HG03095 (cell line): Measurements from ENCODE around the gene AP3B1.
"Not testable (repeated sequence)": the region's sequence is repeated elsewhere in the genome, so short reads cannot be mapped to it uniquely, and the experiment has no call there.

Source experiments
- ATAC-seq: cut with Tn5 transposase; IDR thresholded peaks from one replicate; pipeline ENCODE4 v1.9.1; 2021; ENCODE audit warnings: moderate library complexity; ENCODE audit not compliant: unreplicated experiment

AP3B1 gene

DNA sequence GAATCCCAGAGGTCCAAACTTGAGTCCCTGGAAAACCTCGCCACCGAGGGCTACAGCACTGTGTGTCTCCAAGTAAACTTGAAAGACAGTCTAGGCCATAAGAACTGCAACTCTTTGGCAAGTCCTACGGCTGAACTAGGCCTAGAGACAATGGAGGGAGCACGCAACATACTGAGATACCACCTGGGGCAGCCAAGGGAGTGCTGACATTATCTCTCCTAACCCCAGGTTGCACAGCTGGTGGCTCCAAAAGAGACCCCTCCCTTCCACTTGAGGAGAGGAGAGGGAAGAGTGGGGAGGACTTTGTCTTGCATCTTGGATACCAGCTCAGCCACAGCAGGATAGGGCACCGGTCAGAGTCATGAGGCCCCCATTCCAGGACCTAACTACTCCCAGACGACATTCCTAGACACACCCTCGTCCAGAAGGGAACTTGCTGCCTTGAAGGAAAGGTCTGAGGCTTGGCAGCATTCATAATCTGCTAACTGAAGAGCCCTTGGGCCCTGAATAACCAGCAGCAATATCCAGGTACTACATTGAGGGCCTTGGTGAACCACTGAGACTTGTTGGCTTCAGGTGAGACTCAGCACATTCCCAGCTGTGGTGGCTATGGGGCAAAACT, 42.7 kb downstream of the AP3B1 start:
- no peak for ATAC-seq

DNA sequence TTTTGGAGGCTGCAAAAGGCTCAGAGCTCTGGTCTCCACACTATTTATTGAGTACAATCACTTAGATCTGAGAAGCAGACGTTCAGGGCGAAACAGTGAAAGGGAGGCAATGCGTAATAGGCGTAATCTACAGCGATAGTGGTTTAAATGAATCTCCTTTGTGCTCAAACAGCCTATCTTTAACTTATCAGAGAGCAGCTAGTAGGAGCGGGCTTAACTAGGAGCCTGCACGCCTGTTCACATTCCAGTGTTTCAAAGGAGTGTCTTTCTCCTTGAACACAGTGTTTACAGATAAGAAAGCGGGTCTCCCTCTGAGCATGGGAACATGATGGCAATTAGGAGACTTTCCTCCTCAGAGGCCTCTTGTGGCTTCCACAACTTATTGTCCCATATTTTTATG, 49.4 kb downstream of the AP3B1 start:
- ATAC-seq = no peak

- ATAC-seq = no peak
These were observed 50.9 kb downstream of the AP3B1 start for GRCh38 chr5:78243639-78244038.

DNA sequence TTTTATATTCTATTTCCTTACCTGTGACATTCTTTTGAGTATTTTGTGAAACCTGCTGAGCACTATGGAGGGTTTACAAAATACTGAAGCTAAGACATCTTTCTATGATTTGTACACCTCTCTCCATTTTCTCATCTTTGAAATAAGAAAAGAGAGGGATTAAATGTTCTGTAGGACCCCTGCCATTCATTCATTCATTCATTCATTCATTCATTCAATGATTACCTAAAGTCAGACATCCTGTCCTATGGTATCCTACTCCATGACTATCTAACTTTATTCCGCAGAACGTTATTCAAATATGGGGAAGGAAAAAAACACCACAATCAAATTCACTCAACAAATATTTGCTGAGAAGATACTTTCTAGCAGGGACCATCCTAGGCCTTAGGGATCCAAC, 51.4 kb downstream of the AP3B1 start:
- no peak for ATAC-seq

- ATAC-seq = no peak
These were observed 52.5 kb downstream of the AP3B1 start for GRCh38 chr5:78242001-78242400.

DNA sequence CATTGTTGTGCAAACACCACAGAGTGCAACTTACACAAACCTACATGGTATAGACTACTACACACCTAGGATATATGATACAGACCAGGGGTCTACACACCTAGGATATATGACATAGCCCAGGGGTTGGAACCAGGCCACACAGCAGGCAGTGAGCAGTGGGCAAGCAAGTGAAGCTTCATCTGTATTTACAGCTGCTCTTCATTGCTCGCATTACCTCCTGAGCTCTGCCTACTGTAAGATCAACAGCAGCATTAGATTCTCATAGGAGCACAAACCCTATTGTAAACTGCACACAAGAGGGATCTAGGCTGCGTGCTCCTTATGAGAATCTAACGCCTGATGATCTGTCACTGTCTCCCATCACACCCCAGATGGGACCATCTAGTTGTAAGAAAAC, 56.6 kb downstream of the AP3B1 start:
- no peak for ATAC-seq

DNA sequence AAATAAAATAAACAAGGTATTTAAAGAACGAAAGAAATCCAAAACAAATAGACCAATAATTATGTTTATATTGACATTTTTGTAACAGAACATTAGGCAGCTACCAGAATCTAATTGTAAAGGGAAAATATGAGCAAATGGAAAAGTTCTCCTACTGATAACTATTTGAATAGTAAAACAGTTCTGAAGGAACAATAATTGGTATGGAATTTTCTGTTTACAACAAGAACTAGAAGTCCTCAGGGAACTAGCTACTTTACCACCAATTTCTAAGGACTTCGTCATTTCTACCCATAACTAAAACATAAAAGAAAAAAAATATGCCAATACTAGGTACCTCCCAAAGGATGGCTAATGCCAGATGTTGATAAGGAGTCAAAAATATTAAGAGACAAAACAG, 58.5 kb downstream of the AP3B1 start:
- no peak for ATAC-seq

GRCh38 chr5:78235289-78235688, 59.2 kb downstream of the AP3B1 start:
- ATAC-seq = no peak

- ATAC-seq = no peak
These were observed 59.7 kb downstream of the AP3B1 start for GRCh38 chr5:78234804-78235203.

GRCh38 chr5:78232163-78232562, 62.3 kb downstream of the AP3B1 start:
- ATAC-seq = no peak

GRCh38 chr5:78224358-78224757, 70.1 kb downstream of the AP3B1 start:
- ATAC-seq = no peak

- peak; percentile 98 for ATAC-seq
These were observed 72.5 kb downstream of the AP3B1 start for GRCh38 chr5:78221964-78222451.

DNA sequence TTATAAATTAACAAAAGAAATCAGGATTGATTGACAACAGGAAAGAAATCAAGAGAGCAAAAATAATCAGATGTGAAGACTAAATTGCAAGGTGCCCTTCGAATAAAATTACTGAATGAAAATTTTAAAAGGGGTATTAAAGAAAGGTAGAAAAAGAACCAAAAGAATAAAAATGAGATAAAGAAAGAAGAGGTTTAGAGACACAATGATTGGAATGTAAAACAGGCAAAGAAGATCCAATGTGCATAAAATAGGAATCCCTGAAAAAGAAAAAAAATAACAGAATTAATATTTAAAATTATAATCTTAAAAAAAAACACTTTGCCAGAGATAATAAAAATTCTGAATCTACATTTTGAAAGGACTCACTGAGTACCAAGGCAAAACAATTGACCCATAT, 73.0 kb downstream of the AP3B1 start:
- no peak for ATAC-seq

DNA sequence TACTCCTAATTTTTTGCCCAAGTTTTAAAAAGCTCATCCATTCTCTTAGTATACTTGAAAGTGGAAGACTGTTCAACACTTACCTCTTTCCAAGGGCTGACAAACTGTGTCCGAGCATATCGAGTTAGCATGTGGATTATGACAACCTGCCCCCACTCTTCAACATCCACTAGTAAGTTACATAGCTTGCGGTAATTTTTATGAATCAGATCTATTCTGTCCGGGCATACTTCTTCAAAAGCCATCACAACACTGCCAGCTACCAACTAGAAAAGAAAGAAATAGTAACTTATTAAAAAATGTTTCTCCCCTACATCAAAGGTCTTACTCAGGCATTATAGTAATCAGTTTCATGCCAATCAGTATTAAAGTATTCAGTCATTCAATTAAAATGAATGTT, 78.5 kb downstream of the AP3B1 start:
- ATAC-seq = no peak

- no peak for ATAC-seq
These were observed 78.9 kb downstream of the AP3B1 start for GRCh38 chr5:78215565-78215964.

DNA sequence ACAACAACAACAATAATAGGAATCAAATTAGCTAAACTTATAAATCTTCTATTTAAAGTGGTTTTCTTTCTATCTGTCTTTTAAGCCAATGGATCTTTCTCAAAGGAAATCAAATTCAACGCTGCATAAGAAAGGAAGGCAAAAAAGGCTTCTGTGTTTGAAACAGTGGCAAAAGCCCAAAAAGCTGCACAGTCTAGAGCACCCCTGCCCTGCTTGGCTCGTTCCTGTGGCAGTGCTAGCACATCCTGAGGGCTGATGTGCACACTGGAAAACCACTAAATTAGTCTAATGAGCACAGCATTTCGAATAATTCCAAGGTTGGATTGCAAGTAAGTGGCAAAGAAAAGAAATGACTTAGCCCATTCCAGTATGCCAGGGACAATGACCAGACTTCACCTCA, 80.7 kb downstream of the AP3B1 start:
- no peak for ATAC-seq

GRCh38 chr5:78211052-78211451, 83.4 kb downstream of the AP3B1 start:
- ATAC-seq = no peak

- ATAC-seq = no peak
These were observed 90.3 kb downstream of the AP3B1 start for GRCh38 chr5:78204241-78204640.

DNA sequence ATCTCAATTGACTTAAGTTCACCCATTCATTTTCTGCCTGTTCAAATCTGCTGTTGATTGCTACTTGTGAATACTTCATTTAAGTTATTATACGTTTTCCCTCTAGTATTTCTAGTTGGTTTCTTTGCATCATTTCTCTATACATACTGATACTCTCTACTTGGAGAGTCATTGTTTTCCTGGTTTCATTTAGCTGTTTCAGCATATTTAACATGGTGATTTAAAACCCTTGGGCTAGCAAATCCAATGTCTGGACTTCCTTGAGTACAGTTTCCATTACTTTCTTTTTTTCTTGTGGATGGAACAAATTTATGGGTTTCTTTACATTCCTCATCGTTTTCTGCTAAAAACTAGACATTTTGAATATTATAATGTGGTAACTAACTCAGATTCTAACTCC, 90.7 kb downstream of the AP3B1 start:
- ATAC-seq = no peak

DNA sequence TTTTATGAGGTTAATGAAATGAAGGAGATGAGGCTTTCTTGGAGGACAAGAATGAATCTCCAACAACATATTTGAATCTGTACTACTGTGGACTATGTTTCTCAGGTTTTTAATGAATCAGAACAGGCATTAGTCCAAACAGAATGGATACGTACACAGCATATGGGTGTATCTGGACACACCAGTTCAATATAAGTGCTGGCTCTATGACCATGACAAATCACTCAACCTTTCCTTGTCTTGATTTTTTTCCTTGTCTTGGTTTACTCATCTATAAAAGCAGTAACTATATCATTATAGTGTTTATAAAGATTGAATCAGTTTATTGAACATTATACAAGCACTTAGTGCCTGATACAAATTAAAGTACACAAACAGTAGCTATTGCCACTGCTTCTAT, 104.1 kb downstream of the AP3B1 start:
- no peak for ATAC-seq

GRCh38 chr5:78188681-78189080, 105.8 kb downstream of the AP3B1 start:
- not testable (repeated sequence) for ATAC-seq

- ATAC-seq = no peak
These were observed 107.3 kb downstream of the AP3B1 start for GRCh38 chr5:78187172-78187571.

- no peak for ATAC-seq
These were observed 111.7 kb downstream of the AP3B1 start for GRCh38 chr5:78182838-78183237.
